Anterior cingulate cortex (tissue), 58 donors: ENCODE data around the gene TRAF7.
"Not testable (repeated sequence)": the region's sequence is repeated elsewhere in the genome, so short reads cannot be mapped to it uniquely, and the experiment has no call there.

ENCODE experiments used
- DNase-seq, 58 donors: peaks; one replicate each; lab custom pipeline; 2025; lab: John Stamatoyannopoulos, UW

TRAF7 gene

DNA sequence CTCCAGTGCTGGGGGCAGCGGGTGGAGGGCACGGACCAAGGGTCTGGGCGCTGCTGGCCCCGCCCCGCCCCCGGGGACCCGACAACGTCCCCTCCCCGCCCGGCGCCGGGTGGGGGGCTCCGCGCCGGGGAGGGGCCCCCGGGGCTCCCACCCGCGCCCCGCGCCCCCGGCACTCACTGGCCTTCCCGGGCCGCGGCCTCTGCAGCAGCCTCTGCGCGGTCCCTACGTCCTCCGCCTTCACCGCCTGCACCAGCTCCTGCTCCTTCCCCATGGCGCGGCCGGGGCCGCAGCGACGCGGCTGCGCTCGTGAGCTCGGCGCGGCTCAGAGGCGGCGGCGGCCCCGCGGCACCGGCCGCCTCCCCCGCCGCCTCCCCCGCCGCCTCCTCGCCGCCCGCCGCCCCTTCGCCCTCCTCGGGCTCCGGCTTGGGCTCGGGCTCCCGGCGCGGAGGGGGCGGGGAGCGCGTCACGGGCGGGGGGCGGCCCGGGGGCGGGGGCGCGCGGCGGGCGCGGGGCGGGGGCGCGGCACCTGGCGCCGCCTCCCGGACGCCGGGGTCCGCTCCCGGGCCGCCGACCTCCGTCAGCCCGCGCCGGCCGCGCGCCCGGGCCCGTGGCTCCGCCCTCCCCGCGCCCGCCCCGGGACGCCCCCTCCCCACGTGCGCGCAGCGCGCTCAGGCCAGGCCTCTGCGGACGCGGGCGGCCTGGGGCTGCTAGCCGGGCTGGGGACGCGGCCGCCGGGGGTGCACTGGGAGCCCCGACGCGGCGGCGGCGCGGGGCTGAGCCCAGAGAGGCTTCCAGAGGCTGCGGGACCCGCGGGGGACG lies 40.8 kb downstream of the TRAF7 start, which contains the start of gene CASKIN1:
CASKIN1 (minus strand) TSS at position 444 of the 819 bp plus-strand sequence; CDS start at position 271, 173 bp downstream.
- peak in 2 of 58 donors; percentile 14 to 21 for DNase-seq

DNA sequence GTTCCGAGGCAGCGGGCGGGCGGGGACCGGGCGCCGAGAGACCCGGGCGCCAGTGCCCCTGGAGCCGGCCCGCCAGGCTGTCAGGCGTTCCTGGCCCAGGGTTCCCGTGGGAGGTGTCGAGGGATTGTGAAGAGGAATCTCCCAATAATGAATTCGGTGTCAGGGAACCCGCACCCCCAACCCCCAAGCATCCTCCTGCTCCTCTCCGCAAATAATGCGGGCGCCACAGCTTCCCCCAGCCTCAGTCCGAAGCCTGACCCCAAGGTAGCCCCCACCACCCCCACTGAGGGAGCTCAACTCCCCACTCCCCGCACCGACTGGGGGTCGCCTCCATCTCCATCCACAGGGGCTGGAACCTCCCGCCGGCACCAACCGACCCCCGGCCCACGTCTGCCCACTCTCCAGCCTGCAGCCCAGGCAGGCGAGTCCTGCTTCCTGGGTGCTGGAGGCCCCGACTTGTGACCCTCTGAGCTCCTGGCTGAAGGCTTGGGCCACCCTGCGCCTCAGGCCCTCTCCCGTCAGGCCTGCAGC lies 41.5 kb downstream of the TRAF7 start:
- DNase-seq: no peak

DNA sequence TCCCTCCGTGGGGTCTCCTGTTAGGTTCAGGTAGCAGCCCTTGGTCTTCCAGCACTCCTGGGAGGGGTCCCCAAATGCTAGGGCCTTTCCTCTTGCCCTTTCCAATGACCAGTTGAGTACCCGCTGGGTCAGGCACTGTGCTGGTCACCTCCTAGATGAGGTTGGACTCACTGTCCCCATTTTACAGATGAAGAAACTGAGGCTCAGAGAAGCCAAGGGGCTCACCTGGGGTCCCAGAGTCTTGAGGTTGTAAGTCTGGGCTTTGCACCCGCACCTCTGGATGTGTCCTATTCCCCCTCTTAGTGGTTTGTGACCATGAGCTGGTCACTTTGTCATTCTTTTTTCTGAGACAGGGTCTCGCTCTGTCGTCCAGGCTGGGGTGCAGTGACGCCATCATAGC lies 42.2 kb downstream of the TRAF7 start:
- DNase-seq: no peak

DNA sequence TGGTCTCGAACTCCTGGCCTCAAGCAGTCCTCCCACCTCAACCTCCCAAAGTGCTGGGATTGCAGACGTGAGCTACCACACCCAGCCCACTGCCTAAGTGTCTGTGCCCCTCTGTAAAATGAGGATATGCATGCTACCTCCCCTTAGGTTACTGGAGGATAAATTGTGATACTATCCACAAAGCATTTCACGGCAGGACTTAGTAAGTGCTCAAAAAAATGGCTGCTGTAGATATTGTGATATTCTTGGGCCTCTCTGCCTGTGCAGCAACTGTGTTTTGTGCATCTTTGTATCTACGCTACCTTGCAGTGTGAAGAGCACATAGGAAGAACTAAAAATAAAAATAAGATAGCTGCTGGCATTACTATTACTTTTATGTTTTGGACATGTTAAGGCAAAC lies 42.7 kb downstream of the TRAF7 start:
- DNase-seq: no peak

DNA sequence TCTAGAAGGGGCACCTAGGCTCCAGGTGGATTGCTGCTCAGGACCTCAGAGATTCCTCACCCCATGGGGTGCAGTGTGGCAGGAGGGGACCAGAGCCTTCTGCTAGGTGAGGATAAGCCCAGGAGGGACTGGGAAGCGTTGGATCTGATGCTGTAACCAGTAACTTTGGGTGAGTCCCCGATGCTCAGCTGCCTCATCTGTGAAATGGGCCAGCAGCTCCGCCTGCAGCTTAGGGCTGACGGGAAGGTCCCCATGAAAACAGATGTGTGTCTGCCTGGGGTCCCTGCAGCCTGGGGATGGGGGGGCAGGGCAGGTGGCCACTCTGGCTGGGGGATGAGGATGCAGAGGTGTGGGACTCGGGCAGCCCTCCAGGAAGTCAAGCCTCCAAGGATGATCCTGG lies 43.5 kb downstream of the TRAF7 start:
- no peak for DNase-seq

DNA sequence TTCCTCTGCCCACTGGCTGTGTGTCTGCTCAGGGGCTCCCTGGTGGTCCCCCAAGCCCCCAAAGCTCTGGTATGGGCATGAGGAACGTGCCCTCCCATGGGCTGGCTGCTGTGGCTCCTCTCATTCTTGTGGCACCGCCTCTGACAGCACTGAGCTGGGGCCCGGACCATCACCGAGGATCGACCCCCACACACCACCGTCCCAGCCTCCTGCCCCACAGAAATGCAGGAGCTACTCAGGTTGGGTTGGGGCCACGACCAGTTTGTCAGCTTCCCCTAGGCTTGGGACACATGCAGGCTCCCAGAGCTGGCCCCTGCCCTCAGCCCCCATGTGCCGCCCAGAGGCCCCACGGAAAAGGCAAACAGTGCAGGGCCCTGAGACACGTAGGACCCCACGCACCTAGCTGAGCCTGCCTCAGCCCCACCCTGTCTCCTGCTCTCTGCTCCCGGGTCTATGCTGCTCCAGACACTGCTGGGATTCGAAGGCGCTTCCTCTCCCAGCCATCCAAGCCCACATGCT lies 44.1 kb downstream of the TRAF7 start:
- DNase-seq: no peak

DNA sequence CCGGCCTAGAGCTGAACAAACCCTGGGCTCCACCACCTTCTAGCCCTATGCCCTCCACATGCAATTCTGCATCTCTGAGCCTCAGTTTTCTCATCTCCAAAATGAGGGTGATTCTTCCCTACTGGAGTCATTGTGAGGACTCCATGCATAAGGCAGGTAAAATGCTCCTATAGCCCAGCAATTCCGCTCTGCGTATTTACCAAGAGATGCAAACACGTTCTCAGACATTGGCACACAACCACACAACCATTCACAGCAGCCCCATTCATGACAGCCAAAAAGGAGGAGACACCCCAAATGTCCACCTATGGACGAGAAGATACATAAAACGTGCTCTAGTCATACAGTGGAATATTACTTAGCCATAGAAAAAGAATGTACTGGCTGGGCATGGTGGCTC lies 44.7 kb downstream of the TRAF7 start:
- DNase-seq: no peak

DNA sequence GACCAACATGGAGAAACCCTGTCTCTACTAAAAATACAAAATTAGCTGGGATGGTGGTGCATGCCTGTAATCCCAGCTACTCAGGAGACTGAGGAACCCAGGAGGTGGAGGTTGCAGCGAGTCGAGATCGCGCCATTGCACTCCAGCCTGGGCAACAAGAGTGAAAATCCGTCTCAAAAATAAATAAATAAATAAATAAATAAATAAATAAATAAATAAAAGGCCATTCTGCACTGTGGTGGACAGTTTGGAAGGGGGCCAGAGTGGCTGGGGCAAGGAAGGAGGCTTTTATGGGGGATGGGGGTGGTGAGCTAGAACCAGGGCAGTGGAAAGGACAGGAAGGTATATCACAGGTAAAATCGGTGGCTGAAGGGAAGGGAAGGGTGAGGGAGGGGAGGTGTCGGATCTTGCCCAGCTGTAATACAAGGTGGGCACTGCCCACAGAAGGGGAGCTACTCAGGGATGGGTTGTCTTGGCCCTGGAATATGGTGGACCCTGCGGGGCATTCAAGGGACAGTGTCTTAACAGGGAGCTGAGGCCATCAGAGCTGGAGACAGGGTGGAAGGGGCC lies 47.6 kb downstream of the TRAF7 start:
- not testable (repeated sequence) for DNase-seq

DNA sequence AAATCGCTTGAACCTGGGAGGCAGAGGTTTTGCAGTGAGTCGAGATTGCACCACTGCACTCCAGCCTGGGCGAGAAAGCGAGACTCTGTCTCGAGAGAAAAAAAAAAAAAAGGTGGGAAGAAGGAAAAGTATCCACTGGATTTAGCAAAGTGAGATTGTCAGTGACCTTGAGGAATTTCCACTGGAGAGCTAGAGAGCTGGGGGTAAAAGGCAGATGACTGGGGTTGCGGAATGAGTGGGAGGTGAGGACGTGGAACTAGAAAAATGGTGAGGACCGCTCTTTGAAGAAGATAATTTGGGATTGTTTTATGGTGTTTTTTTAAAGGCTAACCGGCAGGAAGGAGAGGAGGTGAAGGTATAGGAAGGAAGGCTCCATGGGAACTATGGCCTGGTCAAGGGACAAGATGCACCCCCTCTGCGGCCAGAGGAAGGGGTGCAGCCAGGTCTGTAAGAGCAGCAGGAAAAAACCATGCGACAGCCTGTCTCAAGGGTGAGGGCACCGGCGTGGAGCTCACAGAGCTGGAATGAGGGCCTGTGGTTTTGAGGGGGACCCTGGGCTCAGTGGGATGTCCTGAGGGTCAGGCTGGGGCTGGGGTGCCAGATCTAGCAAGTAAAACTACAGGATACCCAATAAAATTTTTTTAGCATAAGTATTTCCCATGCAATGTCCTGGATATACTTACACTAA lies 49.0 kb downstream of the TRAF7 start:
- no peak for DNase-seq

DNA sequence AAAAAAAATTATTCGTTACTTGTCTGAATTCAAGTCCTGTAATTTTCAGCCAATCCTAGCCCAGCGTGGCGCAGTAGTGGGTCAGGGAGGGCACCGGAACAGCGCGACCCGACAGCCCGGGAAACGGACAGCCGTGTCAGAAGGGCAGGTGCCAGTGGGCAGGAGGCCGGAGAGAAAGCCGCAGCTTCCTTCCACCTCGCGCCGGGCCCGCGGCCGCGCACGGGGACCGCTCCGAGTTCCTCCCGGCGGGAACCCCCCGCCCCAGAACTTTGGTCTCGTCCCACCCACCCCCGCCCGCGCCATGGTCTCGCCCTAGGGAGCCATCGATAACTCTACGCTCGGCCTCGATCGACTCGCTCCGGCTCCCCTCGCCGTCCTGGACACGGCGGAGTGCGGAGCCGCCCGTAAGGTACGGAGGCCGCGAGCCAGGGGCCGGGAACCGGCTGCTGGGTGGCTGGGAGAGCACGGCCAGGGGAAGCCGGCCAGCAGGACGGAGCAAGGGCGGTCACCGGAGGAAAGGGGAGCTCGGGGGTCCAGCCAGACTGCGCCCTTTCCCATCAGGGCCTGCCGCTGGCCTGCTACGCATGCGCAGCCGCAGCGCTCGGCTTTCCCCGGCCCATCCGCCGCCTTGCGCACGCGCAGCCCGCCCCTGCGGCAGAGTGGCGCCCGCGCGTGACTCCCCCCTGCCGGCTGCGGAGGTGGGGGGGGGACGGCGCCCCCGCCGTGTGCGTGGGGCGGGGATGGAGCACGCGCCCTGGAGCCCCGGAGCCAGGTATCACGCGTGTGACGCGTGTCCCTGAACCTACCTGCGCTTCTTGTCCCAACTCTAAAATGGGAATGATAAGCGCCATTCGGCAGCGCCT lies 49.8 kb downstream of the TRAF7 start, which contains the start of gene MLST8:
MLST8 (plus strand) TSS at position 351 of the 863 bp plus-strand sequence. CDS start 632 bp downstream, outside the sequence.
- DNase-seq: peak; percentile 28 to 95 (median 87)

DNA sequence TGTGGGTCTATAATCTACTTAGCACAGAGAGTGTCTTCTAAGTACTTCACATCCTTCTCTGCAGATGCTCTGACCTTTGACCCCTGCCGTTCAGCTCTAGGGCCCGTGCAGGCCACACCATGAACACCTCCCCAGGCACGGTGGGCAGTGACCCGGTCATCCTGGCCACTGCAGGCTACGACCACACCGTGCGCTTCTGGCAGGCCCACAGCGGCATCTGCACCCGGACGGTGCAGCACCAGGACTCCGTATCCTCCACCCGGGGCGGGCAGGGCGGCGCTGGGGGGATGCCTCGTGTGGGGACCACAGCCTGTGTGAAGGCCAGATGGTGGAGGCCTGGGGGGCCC lies 50.4 kb downstream of the TRAF7 start:
- peak in 4 of 58 donors; percentile 45 to 67 (median 61) for DNase-seq

DNA sequence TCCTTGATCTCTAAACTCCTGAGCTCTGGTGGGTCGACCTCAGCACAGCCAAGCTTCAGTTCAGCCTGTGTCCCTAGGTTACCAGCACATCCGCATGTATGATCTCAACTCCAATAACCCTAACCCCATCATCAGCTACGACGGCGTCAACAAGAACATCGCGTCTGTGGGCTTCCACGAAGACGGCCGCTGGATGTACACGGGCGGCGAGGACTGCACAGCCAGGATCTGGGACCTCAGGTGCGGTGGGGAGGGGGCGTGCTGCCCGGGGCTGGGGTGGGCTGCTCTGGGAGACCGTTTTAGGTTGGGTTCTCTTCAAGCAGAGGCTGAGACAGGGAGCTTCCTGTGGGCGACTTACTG lies 50.8 kb downstream of the TRAF7 start:
- no peak for DNase-seq

DNA sequence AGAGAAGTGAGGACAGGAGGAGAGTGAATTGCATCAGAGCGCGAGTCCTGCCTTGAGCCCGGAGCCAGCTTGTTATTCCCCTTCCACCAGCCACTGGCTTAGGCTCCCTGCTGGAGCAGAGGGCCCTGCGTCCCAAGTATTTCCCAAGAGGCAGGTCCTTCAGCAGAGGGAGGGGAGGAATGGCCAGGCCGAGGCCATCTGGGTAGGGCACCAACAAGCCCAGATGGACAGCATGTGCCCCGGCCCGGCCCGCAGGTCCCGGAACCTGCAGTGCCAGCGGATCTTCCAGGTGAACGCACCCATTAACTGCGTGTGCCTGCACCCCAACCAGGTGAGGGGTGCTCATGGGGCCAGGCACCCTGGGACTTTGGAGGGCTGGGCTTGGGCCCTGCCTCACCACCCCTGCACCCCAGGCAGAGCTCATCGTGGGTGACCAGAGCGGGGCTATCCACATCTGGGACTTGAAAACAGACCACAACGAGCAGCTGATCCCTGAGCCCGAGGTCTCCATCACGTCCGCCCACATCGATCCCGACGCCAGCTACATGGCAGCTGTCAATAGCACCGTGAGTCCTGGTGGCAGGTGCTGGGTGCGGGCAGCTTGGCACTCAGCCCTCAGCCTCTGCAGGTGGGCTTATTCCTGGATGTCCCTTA lies 51.3 kb downstream of the TRAF7 start:
- no peak for DNase-seq

DNA sequence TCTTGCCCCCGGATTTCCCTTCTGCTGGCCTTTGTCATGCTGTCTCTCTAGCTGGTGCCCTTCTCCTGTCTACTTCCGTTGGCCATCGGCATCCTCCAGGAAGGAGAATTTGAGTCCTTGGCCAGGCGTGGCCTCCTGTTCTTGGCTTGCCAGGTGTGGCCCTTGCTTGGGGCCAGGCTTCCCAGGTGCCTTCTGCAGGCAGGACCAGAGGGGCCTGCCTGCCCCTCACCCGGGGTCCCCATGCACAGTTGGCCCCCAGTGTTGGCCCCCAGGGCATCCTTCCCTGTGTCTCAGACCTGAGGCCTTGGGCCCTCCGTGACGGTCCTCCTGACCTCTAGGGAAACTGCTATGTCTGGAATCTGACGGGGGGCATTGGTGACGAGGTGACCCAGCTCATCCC lies 52.3 kb downstream of the TRAF7 start:
- no peak for DNase-seq

DNA sequence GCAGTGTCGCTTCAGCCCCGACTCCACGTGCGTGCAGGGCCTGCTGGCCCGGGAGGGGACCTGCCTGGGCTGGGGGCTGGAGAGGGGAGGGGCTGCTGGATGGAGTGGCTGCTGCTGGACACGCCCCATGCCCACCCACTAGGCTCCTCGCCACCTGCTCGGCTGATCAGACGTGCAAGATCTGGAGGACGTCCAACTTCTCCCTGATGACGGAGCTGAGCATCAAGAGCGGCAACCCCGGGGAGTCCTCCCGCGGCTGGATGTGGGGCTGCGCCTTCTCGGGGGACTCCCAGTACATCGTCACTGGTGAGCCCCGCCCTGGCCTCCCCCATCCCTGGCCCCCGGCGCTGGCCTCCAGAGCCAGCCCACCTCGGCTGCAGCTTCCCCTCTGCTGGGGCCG lies 52.7 kb downstream of the TRAF7 start:
- no peak for DNase-seq

DNA sequence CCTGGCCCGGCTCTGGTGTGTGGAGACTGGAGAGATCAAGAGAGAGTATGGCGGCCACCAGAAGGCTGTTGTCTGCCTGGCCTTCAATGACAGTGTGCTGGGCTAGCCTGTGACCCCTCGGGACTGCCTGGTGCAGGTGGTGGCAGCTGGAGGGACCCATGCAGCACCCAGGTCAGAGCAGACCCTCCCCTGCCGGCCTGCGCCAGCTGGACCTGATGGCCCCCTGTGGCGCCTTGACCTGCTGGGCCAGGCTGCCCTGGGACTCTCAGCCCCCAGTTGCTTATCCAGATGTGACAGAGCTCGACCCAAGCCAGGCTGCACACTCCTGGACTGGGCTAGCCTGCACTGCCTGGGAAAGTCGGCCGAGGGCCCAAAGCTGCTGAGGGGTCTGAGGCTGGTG lies 53.2 kb downstream of the TRAF7 start:
- DNase-seq: no peak

DNA sequence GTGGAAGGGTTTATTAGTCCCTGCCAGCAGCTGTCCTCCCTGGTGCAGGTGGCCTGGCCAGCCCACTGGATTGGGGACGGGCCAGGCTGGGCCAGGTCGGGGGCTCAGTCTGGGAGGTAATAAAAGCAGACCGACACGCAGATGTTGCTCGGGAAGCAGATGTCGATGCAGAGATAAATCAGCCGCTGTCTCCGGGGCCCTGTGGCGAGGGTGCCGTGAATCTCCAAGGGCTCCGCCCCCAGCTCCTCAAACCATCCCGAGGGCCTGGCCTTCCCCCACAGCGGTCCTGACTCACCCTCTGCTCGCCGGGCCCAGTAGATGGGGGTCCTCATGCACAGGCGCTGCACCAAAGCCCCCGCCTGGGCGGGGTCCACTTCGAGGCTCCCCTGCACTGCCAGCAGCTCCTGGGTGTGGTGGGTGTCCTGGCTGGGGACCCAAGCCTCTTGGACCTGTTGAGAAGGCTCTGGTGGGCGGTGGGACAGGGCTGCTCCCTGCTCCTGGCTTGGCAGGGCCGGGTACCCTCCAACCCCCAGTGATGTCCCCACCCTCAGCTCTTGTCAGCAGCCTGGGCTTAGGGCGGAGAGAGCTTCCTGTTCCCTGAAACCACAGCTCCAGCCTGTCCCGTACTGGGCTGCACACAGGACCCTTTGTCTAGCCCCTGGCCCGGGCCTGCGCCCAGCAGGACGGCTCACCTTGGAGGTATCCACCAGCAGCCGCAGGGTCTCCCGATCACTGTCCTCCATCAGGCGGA lies 53.9 kb downstream of the TRAF7 start:
- DNase-seq: no peak

DNA sequence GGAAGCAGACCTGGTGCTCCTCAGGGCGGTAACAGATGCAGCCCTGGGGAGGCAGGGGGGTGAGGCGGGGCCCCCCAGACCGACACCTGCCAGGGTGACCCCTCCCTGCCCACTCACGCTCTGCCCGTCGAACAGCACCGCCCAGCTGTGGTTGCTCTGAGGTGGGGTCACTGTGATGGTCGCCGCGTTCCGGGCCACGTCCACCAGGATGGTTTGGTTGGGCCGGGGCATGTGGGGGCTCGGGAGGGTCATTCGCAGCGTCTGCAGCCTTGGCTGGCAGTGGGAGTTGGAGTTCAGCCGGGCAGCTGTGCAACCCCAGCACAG lies 54.4 kb downstream of the TRAF7 start:
- DNase-seq: no peak
